ENCODE measurements around the gene FGF2.

Gene FGF2

GRCh38 chr4:122889726-122890125 is 63.1 kb downstream of the FGF2 start:
- in situ Hi-C loops (cut with MboI; ENCODE audit: low sequenced_read_pairs), result no loop called here

GRCh38 chr4:122890147-122890795 is 63.6 kb downstream of the FGF2 start:
- in situ Hi-C loops (cut with MboI; ENCODE audit: low sequenced_read_pairs), result no loop called here

GRCh38 chr4:122894827-122895226 is 68.2 kb downstream of the FGF2 start:
- in situ Hi-C loops (cut with MboI; ENCODE audit: low sequenced_read_pairs), result no loop called here

GRCh38 chr4:122895336-122895995 is 68.8 kb downstream of the FGF2 start:
- in situ Hi-C loops (cut with MboI; ENCODE audit: low sequenced_read_pairs), result no loop called here

- in situ Hi-C loops (cut with MboI; ENCODE audit: low sequenced_read_pairs), result no loop called here
Measured at GRCh38 chr4:122896270-122896669, 69.6 kb downstream of the FGF2 start.

GRCh38 chr4:122898370-122899150 is 71.9 kb downstream of the FGF2 start:
- in situ Hi-C loops (cut with MboI; ENCODE audit: low sequenced_read_pairs), result no loop called here

GRCh38 chr4:122899682-122900081 is 73.1 kb downstream of the FGF2 start:
- in situ Hi-C loops (cut with MboI; ENCODE audit: low sequenced_read_pairs), result no loop called here

- in situ Hi-C loops (cut with MboI; ENCODE audit: low sequenced_read_pairs), result no loop called here
Measured at GRCh38 chr4:122900314-122900713, 73.7 kb downstream of the FGF2 start.

GRCh38 chr4:122901247-122902010 is 74.8 kb downstream of the FGF2 start:
- in situ Hi-C loops (cut with MboI; ENCODE audit: low sequenced_read_pairs), result no loop called here

- in situ Hi-C loops (cut with MboI; ENCODE audit: low sequenced_read_pairs), result no loop called here
Measured at GRCh38 chr4:122903766-122904288, 77.2 kb downstream of the FGF2 start.

GRCh38 chr4:122906859-122907305 is 80.3 kb downstream of the FGF2 start:
- in situ Hi-C loops (cut with MboI; ENCODE audit: low sequenced_read_pairs), result no loop called here

GRCh38 chr4:122908223-122908622 is 81.6 kb downstream of the FGF2 start:
- in situ Hi-C loops (cut with MboI; ENCODE audit: low sequenced_read_pairs), result no loop called here

GRCh38 chr4:122909683-122910082 is 83.1 kb downstream of the FGF2 start:
- in situ Hi-C loops (cut with MboI; ENCODE audit: low sequenced_read_pairs), result no loop called here

GRCh38 chr4:122911588-122911987 is 85.0 kb downstream of the FGF2 start:
- in situ Hi-C loops (cut with MboI; ENCODE audit: low sequenced_read_pairs), result no loop called here

GRCh38 chr4:122912810-122913575 is 86.4 kb downstream of the FGF2 start:
- in situ Hi-C loops (cut with MboI; ENCODE audit: low sequenced_read_pairs), result no loop called here

- in situ Hi-C loops (cut with MboI; ENCODE audit: low sequenced_read_pairs), result no loop called here
Measured at GRCh38 chr4:122914292-122914904, 87.8 kb downstream of the FGF2 start.

GRCh38 chr4:122914938-122915337 is 88.3 kb downstream of the FGF2 start:
- in situ Hi-C loops (cut with MboI; ENCODE audit: low sequenced_read_pairs), result no loop called here

GRCh38 chr4:122917731-122918130 is 91.1 kb downstream of the FGF2 start:
- in situ Hi-C loops (cut with MboI; ENCODE audit: low sequenced_read_pairs), result no loop called here

- in situ Hi-C loops (cut with MboI; ENCODE audit: low sequenced_read_pairs), result no loop called here
Measured at GRCh38 chr4:122920473-122920872, 93.8 kb downstream of the FGF2 start.

- in situ Hi-C loops (cut with MboI; ENCODE audit: low sequenced_read_pairs), result no loop called here
Measured at GRCh38 chr4:122921300-122921699, 94.7 kb downstream of the FGF2 start.

All from HL-60/S4 (cell line).